HepG2 (cell line): ENCODE results near the gene PIK3R4. TPM values are rescaled to one million over a fixed set of nuclear protein-coding genes. Genes with fewer than 3 reads are reported as not detected.

Source experiments
- ATAC-seq: fragments of 200-7000 bp; cut with Tn5 transposase; 3 replicates; pipeline ENCODE4 v1.9.1; 2020; ENCODE audit warnings: mild to moderate bottlenecking, moderate library complexity
- BruUV-seq: library from RNA; stranded (reverse); fragments of 400-500 nt; replicated peaks from 2 replicates; lab custom pipeline; 2021; lab: Mats Ljungman, UMichigan
- CTCF ChIA-PET: fragments of 300-600 bp; formaldehyde crosslinking; extraction: SDS; loops from one replicate; lab custom pipeline; 2021; ENCODE audit warnings: low total read pairs, inconsistent platforms, low intra/inter-chr PET ratio; lab: Yijun Ruan, JAX
- POLR2A ChIA-PET: fragments of 350-600 bp; sonication (Branson Sonifier 250); formaldehyde crosslinking; loops from one replicate; lab custom pipeline; 2020; ENCODE audit warnings: antibody characterized with exemption, inconsistent platforms; lab: Yijun Ruan, JAX
- DNase-seq: peaks from one replicate; pipeline ENCODE4 v3.0.0-alpha.2; 2015; ENCODE audit warnings: low spot score
- FAIRE-seq: peaks from 3 replicates; lab custom pipeline; 2011; peaks lifted over from hg19 to GRCh38; lab: Jason Lieb, UNC
- H2AFZ ChIP-seq: one replicate; pipeline ENCODE4 v1.6.1; 2011; ENCODE audit warnings: low read length, inconsistent platforms
- H3K27ac ChIP-seq: fragments of 300-600 bp; 3 replicates; pipeline ENCODE4 v1.8.0; 2011; ENCODE audit warnings: mixed run types, mild to moderate bottlenecking, mixed read lengths, low read length, inconsistent platforms; ENCODE audit not compliant: insufficient read depth; ENCODE audit errors: extremely low read length
- H3K27me3 ChIP-seq, 2 experiments: fragments of 200-600 bp in 1 of 2; 2 replicates in 1 of 2; 3 replicates in 1 of 2; pipeline versions ENCODE4 v1.6.0 to v1.8.0; 2011; ENCODE audit warnings: low read length in 2 of 2, mild to moderate bottlenecking in 2 of 2, moderate library complexity in 2 of 2, inconsistent platforms in 1 of 2; ENCODE audit not compliant: insufficient read depth in 2 of 2, control insufficient read depth in 1 of 2
- H3K36me3 ChIP-seq, 2 experiments: fragments of 200-600 bp in 1 of 2; replicated peaks in 1 of 2; 2 replicates in 1 of 2; 3 replicates in 1 of 2; pipeline versions ENCODE4 v1.5.1 to v1.8.0; 2011; ENCODE audit warnings: low read length in 2 of 2, inconsistent platforms in 1 of 2; ENCODE audit not compliant: insufficient read depth in 2 of 2, control insufficient read depth in 1 of 2
- H3K4me1 ChIP-seq: 2 replicates; pipeline ENCODE4 v1.5.1; 2012; ENCODE audit warnings: low read length, inconsistent platforms; ENCODE audit not compliant: insufficient read depth
- H3K4me2 ChIP-seq: 2 replicates; pipeline ENCODE4 v1.6.0; 2011; ENCODE audit warnings: low read depth, low read length, inconsistent platforms
- H3K4me3 ChIP-seq, 3 experiments: fragments of 200-600 bp in 1 of 3; sonication (generic), shearing (Covaris generic) in 1 of 3; replicated peaks in 1 of 3; 2 replicates each; pipeline ENCODE4 v1.5.1; 2011 to 2016; ENCODE audit warnings: low read length in 3 of 3, inconsistent platforms in 2 of 3, low read depth in 2 of 3, mild to moderate bottlenecking in 2 of 3, control low read depth in 1 of 3, mixed read lengths in 1 of 3; ENCODE audit not compliant: insufficient read depth in 1 of 3
- H3K79me2 ChIP-seq: one replicate; pipeline ENCODE4 v1.6.1; 2011; ENCODE audit warnings: low read length, inconsistent platforms; ENCODE audit not compliant: insufficient read depth
- H3K9ac ChIP-seq: 2 replicates; pipeline ENCODE4 v1.6.0; 2011; ENCODE audit warnings: mild to moderate bottlenecking, low read depth, low read length, inconsistent platforms; ENCODE audit not compliant: insufficient read depth
- H3K9me3 ChIP-seq: 2 replicates; pipeline ENCODE4 v1.5.1; 2012; ENCODE audit warnings: mild to moderate bottlenecking, low read length
- H4K20me1 ChIP-seq: 2 replicates; pipeline ENCODE4 v1.6.0; 2011; ENCODE audit warnings: inconsistent platforms, mild to moderate bottlenecking, low read length, moderate library complexity; ENCODE audit not compliant: insufficient read depth
- CEBPB ChIP-seq: IDR thresholded peaks from 2 replicates; pipeline ENCODE4 v1.6.1; 2011; ENCODE audit warnings: low read depth, low read length, improper control_type of control experiment, borderline replicate concordance
- EEA1 ChIP-seq: sonication (generic); formaldehyde crosslinking; IDR thresholded peaks from 2 replicates; pipeline ENCODE4 v1.5.1; 2020; ENCODE audit warnings: mild to moderate bottlenecking, missing genetic modification reagents, borderline replicate concordance
- GLI4 ChIP-seq: sonication (generic); formaldehyde crosslinking; IDR thresholded peaks from 2 replicates; pipeline ENCODE4 v1.5.1; 2020; ENCODE audit warnings: missing genetic modification reagents, mild to moderate bottlenecking, moderate library complexity, borderline replicate concordance
- MTF2 ChIP-seq: sonication (generic); formaldehyde crosslinking; IDR thresholded peaks from 2 replicates; pipeline ENCODE4 v1.5.0; 2020; ENCODE audit warnings: missing genetic modification reagents, borderline replicate concordance
- NFRKB ChIP-seq: fragments of 450-650 bp; IDR thresholded peaks from 2 replicates; pipeline ENCODE4 v1.6.1; 2017
- SNAPC2 ChIP-seq: sonication (generic); formaldehyde crosslinking; IDR thresholded peaks from 2 replicates; pipeline ENCODE4 v1.8.1; 2022; ENCODE audit warnings: mild to moderate bottlenecking, missing genetic modification reagents
- SRSF4 ChIP-seq: fragments of 200-400 bp; formaldehyde crosslinking; IDR thresholded peaks from one replicate; pipeline ENCODE4 v1.6.1; 2018; ENCODE audit warnings: mild to moderate bottlenecking, low read depth, low read length, moderate library complexity; ENCODE audit not compliant: poor library complexity, severe bottlenecking
- SUZ12 ChIP-seq: fragments of 150-350 bp; IDR thresholded peaks from 2 replicates; pipeline ENCODE4 v1.6.1; 2014; ENCODE audit warnings: low read depth, low read length
- TEAD3 ChIP-seq: optimal IDR thresholded peaks from 2 replicates; pipeline ENCODE3; 2016; ENCODE audit warnings: borderline replicate concordance
- WIZ ChIP-seq: sonication (generic); formaldehyde crosslinking; IDR thresholded peaks from 2 replicates; pipeline ENCODE4 v1.5.1; 2020; ENCODE audit warnings: mild to moderate bottlenecking, missing genetic modification reagents
- ZFP62 ChIP-seq: sonication (generic); formaldehyde crosslinking; IDR thresholded peaks from 2 replicates; pipeline ENCODE4 v1.4.0; 2020; ENCODE audit warnings: missing genetic modification reagents
- ZGPAT ChIP-seq: IDR thresholded peaks from 2 replicates; pipeline ENCODE4 v1.6.1; 2016; ENCODE audit warnings: mild to moderate bottlenecking
- ZNF234 ChIP-seq: sonication (generic); formaldehyde crosslinking; conservative IDR thresholded peaks from 2 replicates; pipeline ENCODE4 v1.5.1; 2020; ENCODE audit warnings: mild to moderate bottlenecking, missing genetic modification reagents
- ZNF558 ChIP-seq: sonication (generic); formaldehyde crosslinking; IDR thresholded peaks from 2 replicates; pipeline ENCODE4 v1.9.0; 2022; ENCODE audit warnings: mild to moderate bottlenecking, missing genetic modification reagents, borderline replicate concordance
- ZNF570 ChIP-seq: sonication (generic); formaldehyde crosslinking; IDR thresholded peaks from 2 replicates; pipeline ENCODE4 v1.4.0; 2020; ENCODE audit warnings: mild to moderate bottlenecking, missing genetic modification reagents, borderline replicate concordance
- ZNF616 ChIP-seq: sonication (generic); formaldehyde crosslinking; IDR thresholded peaks from 2 replicates; pipeline ENCODE4 v1.5.0; 2020; ENCODE audit warnings: low read depth, mild to moderate bottlenecking, missing genetic modification reagents
- WGBS: methylation state at CpG from one replicate; pipeline ENCODE4 v1.1.6; 2017; ENCODE audit warnings: low lambda C conversion rate; 5-methylcytosine and 5-hydroxymethylcytosine counted together
- in situ Hi-C: cut with HindIII; loops from 2 replicates; pipeline ENCODE4 v1.10.0; 2017; ENCODE audit warnings: low pct_unique_long_range_greater_than_20kb; ENCODE audit not compliant: extremely low pct_ligation_motif_present
- intact Hi-C: fragments of 100-400 bp; cut with micrococcal nuclease; formaldehyde crosslinking; loops from one replicate; pipeline ENCODE4 v1.10.0; 2022; ENCODE audit not compliant: unreplicated experiment
- polyA plus RNA-seq, 8 experiments: library from polyadenylated mRNA; depleted of rRNA in 3 of 8; stranded (reverse) in 7 of 8; unstranded in 1 of 8; fragments of >200 nt; fragmentation: Illumina TruSeq in 4 of 8; extraction: Trizol in 4 of 8; gene quantifications; 2 replicates each; pipeline versions ENCODE4 v1.2.1 to v1.2.3, GENCODE V29; 2011 to 2016; ENCODE audit warnings: low read depth in 4 of 8, missing spikeins in 1 of 8, mixed read lengths in 1 of 8; ENCODE audit not compliant: insufficient read depth in 1 of 8
- total RNA-seq, 5 experiments: library from RNA; depleted of rRNA; stranded (reverse); fragments of >200 nt; fragmentation: Illumina TruSeq; extraction: Trizol; gene quantifications; 2 replicates each; pipeline ENCODE4 v1.2.3, GENCODE V29; 2016; ENCODE audit warnings: low read depth in 1 of 5
- TF ChIP-seq, protein P1 (sequence below): IDR thresholded peaks from 2 replicates; pipeline ENCODE4 v1.6.1; 2016; ENCODE audit warnings: control low read depth

Gene PIK3R4
- total and polyA plus RNA-seq, 2 of the 13 experiments (the other 11 are each of a cell fraction or from before 2014, with no cell fraction given): 22.4 to 26.0 TPM

GRCh38 chr3:130748981-130749380 lies 2.4 kb upstream of the PIK3R4 start:
- 4% methylated on average over 1 of the region's 1 CpG for WGBS
- Histone ChIP-seq H3K4me3 (no peak overlapping the region), H3K27me3 (no peaks in the 10 kb centered on the region; a peak in 1 of 5 replicates), H3K4me1 (peaks cover 36% of the 10 kb centered on the region), H3K9me3 (no peaks in the 10 kb centered on the region), H4K20me1 (no peaks in the 10 kb centered on the region; the same call in 1 of the 2 replicates), H3K27ac (no peak overlapping the region), H3K9ac (no peak overlapping the region)
- POLR2A ChIA-PET: interaction anchor here (0.6 kb wide), 1 partner anchor 263 kb away, joined by 3 read pairs; no protein-coding TSS in a partner anchor
- CTCF ChIA-PET: no interaction called here
- in situ Hi-C loops: loop anchor here (5.0 kb wide), 1 partner anchor 143 kb away; the partner anchor contains the start of gene ATP2C1
- ATAC-seq (no peak), DNase-seq (no peak), FAIRE-seq (no peak)
- intact Hi-C loops: no loop called here
- TF ChIP-seq SRSF4 (no peak), TEAD3 (CRISPR knock-in tag) (no peak), ZNF234 (no peak), SUZ12 (no peak), GLI4 (CRISPR knock-in tag) (no peak), NFRKB (no peak), CEBPB (no peak), MTF2 (CRISPR knock-in tag) (no peak), ZNF616 (CRISPR knock-in tag) (no peak), SNAPC2 (CRISPR knock-in tag) (no peak), EEA1 (CRISPR knock-in tag) (no peak), ZFP62 (no peak), ZNF570 (CRISPR knock-in tag) (no peak), ZGPAT (CRISPR knock-in tag) (no peak), WIZ (CRISPR knock-in tag) (no peak), ZNF558 (CRISPR knock-in tag) (no peak)
- TF ChIP-seq, protein P1, sequence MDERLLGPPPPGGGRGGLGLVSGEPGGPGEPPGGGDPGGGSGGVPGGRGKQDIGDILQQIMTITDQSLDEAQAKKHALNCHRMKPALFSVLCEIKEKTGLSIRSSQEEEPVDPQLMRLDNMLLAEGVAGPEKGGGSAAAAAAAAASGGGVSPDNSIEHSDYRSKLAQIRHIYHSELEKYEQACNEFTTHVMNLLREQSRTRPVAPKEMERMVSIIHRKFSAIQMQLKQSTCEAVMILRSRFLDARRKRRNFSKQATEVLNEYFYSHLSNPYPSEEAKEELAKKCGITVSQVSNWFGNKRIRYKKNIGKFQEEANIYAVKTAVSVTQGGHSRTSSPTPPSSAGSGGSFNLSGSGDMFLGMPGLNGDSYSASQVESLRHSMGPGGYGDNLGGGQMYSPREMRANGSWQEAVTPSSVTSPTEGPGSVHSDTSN (CRISPR knock-in tag): no peak
- TF ChIP-seq, all 625 proteins: peak for 0
- peaks cover 0 to 6% of the 10 kb centered on the region in 2 experiments; a peak in 3 of 5 replicates for H3K36me3 ChIP-seq
- H3K79me2 ChIP-seq: peaks cover 25% of the 10 kb centered on the region
- 0 out of 2 replicates have a peak overlapping the region, but pooled peaks have one; percentile 19 for H3K4me2 ChIP-seq
- peak overlapping the region; percentile 86 for H2AFZ ChIP-seq
- BruUV-seq: no TSS peak
